GM06990 (cell line): Measurements from ENCODE around the gene OR4A5.
"Not testable (repeated sequence)": the region's sequence is repeated elsewhere in the genome, so short reads cannot be mapped to it uniquely, and the experiment has no call there.

Source experiments
- DNase-seq: peaks from one replicate; pipeline ENCODE4 v3.0.0-alpha.2; 2011; ENCODE audit not compliant: insufficient read length; ENCODE audit errors: extremely low read depth
- H3K27me3 ChIP-seq: replicated peaks from 2 replicates; pipeline ENCODE4 v1.6.0; 2011; ENCODE audit warnings: low read length; ENCODE audit not compliant: control insufficient read depth, insufficient read depth
- H3K36me3 ChIP-seq: 2 replicates; pipeline ENCODE4 v1.5.1; 2011; ENCODE audit warnings: low read length; ENCODE audit not compliant: control insufficient read depth, insufficient read depth
- H3K4me3 ChIP-seq: replicated peaks from 2 replicates; pipeline ENCODE4 v1.5.1; 2011; ENCODE audit warnings: low read depth, mild to moderate bottlenecking, control low read depth, low read length

Gene OR4A5

GRCh38 chr11:54706532-54706931, at the start of gene OR4A5:
OR4A5 (plus strand) TSS chr11:54706832; CDS start chr11:54706885, 53 bp downstream.
- not testable (repeated sequence) for H3K36me3 ChIP-seq, H3K27me3 ChIP-seq, H3K4me3 ChIP-seq, DNase-seq

- not testable (repeated sequence) for H3K36me3 ChIP-seq, H3K27me3 ChIP-seq, DNase-seq, H3K4me3 ChIP-seq
Observed at GRCh38 chr11:54720094-54720493, 13.5 kb downstream of the OR4A5 start.
